ENCODE data around the gene NECAB3. TPM values are rescaled to one million over a fixed set of nuclear protein-coding genes. Genes with fewer than 3 reads are reported as not detected.
A peak's percentile ranks its signal among the peaks of the same experiment; 100 is the strongest.

Gene NECAB3
- total RNA-seq, 3 donors from 2014 or later (not counting 1 experiment from before 2014, with no cell fraction given): 9.7 to 18.1 (median 13.4) TPM

DNA sequence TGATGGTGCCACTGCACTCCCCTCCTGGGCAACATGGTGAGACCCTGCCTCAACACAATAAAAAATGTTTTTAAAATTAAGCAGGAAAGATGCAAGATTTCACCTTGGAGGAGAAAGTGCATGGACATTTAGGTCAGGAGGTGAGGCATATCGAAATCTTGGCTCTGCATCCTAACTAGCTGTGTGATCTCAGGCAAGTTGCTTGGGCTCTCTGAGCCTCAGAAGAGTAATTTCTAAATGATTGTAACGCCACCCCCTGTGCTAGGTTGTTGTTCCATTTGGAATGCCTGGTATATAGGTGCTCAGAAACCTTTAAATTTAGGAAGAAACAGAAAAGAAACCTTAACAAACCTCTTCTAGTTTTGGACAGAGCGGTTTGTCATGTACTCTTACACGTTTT is 48.0 kb downstream of the NECAB3 start:
- intact Hi-C loops (cut with micrococcal nuclease): no loop called here
- Histone ChIP-seq H3K36me3 (ENCODE audit: control insufficient read depth, insufficient read depth, low read length) (peaks cover 25% of the 10 kb centered on the region), H3K9me3 (ENCODE audit: control insufficient read depth, insufficient read depth, low read length) (no peaks in the 10 kb centered on the region), H3K4me1 (ENCODE audit: control insufficient read depth, insufficient read depth, low read length) (peaks cover 13% of the 10 kb centered on the region), H3K4me3 (ENCODE audit: low read length) (no peak overlapping the region), H3K27ac (ENCODE audit: low read length) (no peak overlapping the region), H3K27me3 (ENCODE audit: control insufficient read depth, insufficient read depth, low read length) (no peaks in the 10 kb centered on the region)
- H3K9me3 Mint-ChIP-seq: no peaks in the 10 kb centered on the region
- no peak overlapping the region for H3K4me3 Mint-ChIP-seq
- TF ChIP-seq, protein P1, sequence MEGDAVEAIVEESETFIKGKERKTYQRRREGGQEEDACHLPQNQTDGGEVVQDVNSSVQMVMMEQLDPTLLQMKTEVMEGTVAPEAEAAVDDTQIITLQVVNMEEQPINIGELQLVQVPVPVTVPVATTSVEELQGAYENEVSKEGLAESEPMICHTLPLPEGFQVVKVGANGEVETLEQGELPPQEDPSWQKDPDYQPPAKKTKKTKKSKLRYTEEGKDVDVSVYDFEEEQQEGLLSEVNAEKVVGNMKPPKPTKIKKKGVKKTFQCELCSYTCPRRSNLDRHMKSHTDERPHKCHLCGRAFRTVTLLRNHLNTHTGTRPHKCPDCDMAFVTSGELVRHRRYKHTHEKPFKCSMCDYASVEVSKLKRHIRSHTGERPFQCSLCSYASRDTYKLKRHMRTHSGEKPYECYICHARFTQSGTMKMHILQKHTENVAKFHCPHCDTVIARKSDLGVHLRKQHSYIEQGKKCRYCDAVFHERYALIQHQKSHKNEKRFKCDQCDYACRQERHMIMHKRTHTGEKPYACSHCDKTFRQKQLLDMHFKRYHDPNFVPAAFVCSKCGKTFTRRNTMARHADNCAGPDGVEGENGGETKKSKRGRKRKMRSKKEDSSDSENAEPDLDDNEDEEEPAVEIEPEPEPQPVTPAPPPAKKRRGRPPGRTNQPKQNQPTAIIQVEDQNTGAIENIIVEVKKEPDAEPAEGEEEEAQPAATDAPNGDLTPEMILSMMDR (IDR thresholded peaks at IDR 0.05): no peak
- peaks cover 9% of the 10 kb centered on the region for H3K36me3 Mint-ChIP-seq
- WGBS (ENCODE audit: insufficient coverage): 96% methylated on average over 4 of the region's 4 CpGs
- DNase-seq: no peak
- peaks cover 20 to 22% of the 10 kb centered on the region in 2 donors for H3K4me1 Mint-ChIP-seq
- no peaks in the 10 kb centered on the region for H3K27me3 Mint-ChIP-seq (ENCODE audit: low read depth in 2 of 2)
- peak overlapping the region in 1 of 2 donors; percentile 16 for H3K27ac Mint-ChIP-seq
- ATAC-seq: no peak

DNA sequence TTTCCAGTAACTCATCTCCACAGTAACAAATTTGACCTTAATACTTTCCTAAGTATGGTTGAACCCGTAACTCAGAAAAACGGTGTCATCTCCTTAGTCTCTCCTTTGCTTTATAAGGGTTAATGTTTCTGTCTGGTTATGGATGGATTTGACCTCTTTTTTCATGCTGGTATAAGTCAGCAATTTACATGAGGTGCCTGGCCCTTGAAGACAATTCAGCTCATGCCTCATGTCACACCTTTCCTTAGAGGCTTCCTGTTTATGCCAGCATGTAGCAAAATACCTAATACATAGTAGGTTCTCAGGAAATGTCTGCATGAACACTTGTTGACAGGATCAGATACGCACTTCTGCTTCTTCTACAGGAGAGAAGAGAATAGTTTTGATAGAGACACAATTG is 49.8 kb downstream of the NECAB3 start:
- H3K27ac Mint-ChIP-seq: peak overlapping the region; percentile 63 to 71

DNA sequence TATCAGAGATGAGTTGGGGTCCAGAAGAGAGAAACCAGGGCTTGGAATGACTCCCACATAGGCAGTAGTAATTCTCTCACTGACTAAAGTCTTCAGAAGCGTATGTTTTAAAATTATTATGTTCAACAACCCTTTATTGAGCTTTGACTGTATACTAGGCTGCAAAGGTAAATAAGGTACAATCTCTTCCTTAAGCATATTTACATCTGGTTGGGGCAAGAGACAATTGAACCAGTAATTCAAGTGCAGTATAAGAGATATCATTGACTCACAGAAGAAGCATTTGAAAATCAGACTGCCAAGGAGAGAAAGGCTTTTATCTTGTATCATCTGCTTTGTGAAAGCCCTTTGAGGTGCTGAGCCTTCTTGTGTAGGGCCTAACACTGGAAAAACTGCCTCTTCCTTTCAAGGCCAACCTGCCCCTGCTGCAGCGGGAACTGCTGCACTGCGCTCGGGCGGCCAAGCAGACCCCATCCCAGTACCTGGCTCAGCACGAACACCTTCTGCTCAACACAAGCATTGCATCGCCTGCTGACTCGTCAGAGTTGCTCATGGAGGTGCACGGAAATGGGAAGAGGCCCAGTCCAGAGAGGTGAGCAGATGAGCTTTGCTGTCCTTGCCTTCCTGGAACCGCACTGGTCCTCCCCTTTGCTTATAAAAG is 51.4 kb downstream of the NECAB3 start:
- H3K36me3 Mint-ChIP-seq: no peaks in the 10 kb centered on the region
- no peak overlapping the region for H3K4me3 ChIP-seq (ENCODE audit: low read length)
- TF ChIP-seq, protein P1 (IDR thresholded peaks at IDR 0.05): no peak
- H3K27ac Mint-ChIP-seq: no peak overlapping the region
- peaks cover 20 to 27% of the 10 kb centered on the region in 2 donors for H3K4me1 Mint-ChIP-seq
- H3K27me3 ChIP-seq (ENCODE audit: control insufficient read depth, insufficient read depth, low read length): no peaks in the 10 kb centered on the region
- H3K36me3 ChIP-seq (ENCODE audit: control insufficient read depth, insufficient read depth, low read length): peaks cover 7% of the 10 kb centered on the region
- DNase-seq (no peak), ATAC-seq (no peak)
- intact Hi-C loops (cut with micrococcal nuclease): no loop called here
- peaks cover 13% of the 10 kb centered on the region for H3K4me1 ChIP-seq (ENCODE audit: control insufficient read depth, insufficient read depth, low read length)
- no peaks in the 10 kb centered on the region for H3K9me3 Mint-ChIP-seq
- H3K4me3 Mint-ChIP-seq: no peak overlapping the region
- H3K27me3 Mint-ChIP-seq (ENCODE audit: low read depth in 2 of 2): no peaks in the 10 kb centered on the region
- H3K27ac ChIP-seq (ENCODE audit: low read length): no peak overlapping the region
- 97% methylated on average over 9 of the region's 10 CpGs for WGBS (ENCODE audit: insufficient coverage)
- H3K9me3 ChIP-seq (ENCODE audit: control insufficient read depth, insufficient read depth, low read length): no peaks in the 10 kb centered on the region

More for the DNA sequence above, 49.8 kb downstream of the NECAB3 start:
- H3K27me3 ChIP-seq (ENCODE audit: control insufficient read depth, insufficient read depth, low read length): no peaks in the 10 kb centered on the region
- Mint-ChIP-seq H3K9me3 (no peaks in the 10 kb centered on the region), H3K36me3 (peaks cover 4% of the 10 kb centered on the region), H3K4me3 (peak overlapping the region; percentile 33), H3K27me3 (ENCODE audit: low read depth in 2 of 2) (no peaks in the 10 kb centered on the region), H3K4me1 (peaks cover 20 to 27% of the 10 kb centered on the region in 2 donors)
- TF ChIP-seq, protein P1 (IDR thresholded peaks at IDR 0.05): no peak
- no peaks in the 10 kb centered on the region for H3K9me3 ChIP-seq (ENCODE audit: control insufficient read depth, insufficient read depth, low read length)
- intact Hi-C loops (cut with micrococcal nuclease): no loop called here
- no peak overlapping the region for H3K4me3 ChIP-seq (ENCODE audit: low read length)
- H3K4me1 ChIP-seq (ENCODE audit: control insufficient read depth, insufficient read depth, low read length): peaks cover 13% of the 10 kb centered on the region
- H3K27ac ChIP-seq (ENCODE audit: low read length): peak overlapping the region; percentile 2
- H3K36me3 ChIP-seq (ENCODE audit: control insufficient read depth, insufficient read depth, low read length): peaks cover 10% of the 10 kb centered on the region
- 53% methylated on average over 3 of the region's 3 CpGs for WGBS (ENCODE audit: insufficient coverage)
- DNase-seq (peak in 1 of 2 donors; percentile 58), ATAC-seq (peak; percentile 30 to 76 (median 75))
